Frontal cortex (tissue), 4 donors: ENCODE data around the gene NCCRP1. TPM values are rescaled to one million over a fixed set of nuclear protein-coding genes. Genes with fewer than 3 reads are reported as not detected.

Experiments
- DNase-seq, 2 donors: peaks; one replicate each; pipeline ENCODE4 v3.0.0; 2012; ENCODE audit warnings: low spot score in 2 of 2
- FAIRE-seq: peaks from 2 replicates; lab custom pipeline; 2012; peaks lifted over from hg19 to GRCh38; lab: Jason Lieb, UNC
- total RNA-seq: library from RNA; depleted of rRNA; stranded (reverse); fragments of >200 nt; gene quantifications from one replicate; pipeline ENCODE4 v1.2.3, GENCODE V29; 2014
- donor health status: control.
- donor health status: control.
- donor health status: control.

Gene NCCRP1
- total RNA-seq, 1 donor from 2014 or later: not detected

DNA sequence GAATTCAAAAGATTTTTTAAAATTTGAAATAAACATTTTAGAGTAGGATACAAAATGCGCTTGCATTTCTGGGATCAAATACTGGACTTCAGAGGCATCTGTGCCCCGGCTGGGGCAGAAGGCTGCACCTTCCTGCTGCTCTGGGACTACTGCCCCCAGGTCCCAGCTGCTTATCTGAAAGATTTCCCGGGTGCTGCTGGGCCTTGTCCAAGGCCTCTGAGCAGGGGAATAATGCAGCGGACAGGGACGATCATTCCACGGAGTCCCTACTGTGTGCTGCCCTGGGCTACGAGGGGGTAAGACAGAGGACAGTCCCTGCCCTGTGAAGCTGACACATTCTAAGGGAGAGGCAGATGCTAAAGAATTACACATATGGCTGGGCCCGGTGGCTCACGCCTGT is 33.1 kb upstream of the NCCRP1 start:
- DNase-seq (no peak), FAIRE-seq (no peak)

DNA sequence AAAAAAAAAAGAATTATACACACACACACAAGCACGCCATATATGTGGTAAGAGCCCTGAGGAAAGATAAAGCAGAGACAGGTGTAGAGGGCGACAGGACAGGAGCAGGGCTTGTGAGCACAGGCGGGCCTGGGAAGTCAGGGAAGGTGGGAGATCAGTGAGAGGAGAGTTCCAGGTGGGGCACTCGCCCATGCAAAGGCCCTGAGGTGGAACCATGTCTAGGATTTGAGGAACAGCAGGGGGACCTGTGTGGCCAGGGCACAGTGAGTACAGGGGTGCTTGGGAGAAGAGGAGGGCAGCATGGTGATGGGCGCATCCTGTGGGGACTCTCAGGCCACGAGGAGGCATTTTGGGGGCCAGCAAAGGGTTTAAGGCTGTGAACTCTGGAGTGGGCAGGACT is 32.5 kb upstream of the NCCRP1 start:
- DNase-seq (no peak), FAIRE-seq (no peak)

DNA sequence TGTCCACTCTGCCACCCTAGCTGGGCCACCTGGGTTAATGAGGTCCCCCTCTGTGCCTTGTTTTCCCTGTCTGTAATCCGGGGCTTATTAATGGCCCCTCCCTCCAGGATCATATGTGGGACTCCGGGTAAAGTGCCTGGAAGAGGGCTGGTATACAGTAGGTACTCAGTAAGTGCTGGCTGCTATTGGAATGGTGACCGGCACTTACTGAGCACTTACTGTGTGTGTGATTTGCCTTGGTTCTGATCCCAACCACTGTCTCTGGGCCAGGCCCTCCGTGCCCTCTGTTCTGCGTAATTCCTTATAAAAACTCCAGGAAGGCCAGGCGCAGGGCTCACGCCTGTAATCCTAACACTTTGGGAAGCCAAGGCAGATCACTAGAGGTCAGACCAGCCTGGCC is 30.9 kb upstream of the NCCRP1 start:
- DNase-seq (no peak), FAIRE-seq (no peak)

DNA sequence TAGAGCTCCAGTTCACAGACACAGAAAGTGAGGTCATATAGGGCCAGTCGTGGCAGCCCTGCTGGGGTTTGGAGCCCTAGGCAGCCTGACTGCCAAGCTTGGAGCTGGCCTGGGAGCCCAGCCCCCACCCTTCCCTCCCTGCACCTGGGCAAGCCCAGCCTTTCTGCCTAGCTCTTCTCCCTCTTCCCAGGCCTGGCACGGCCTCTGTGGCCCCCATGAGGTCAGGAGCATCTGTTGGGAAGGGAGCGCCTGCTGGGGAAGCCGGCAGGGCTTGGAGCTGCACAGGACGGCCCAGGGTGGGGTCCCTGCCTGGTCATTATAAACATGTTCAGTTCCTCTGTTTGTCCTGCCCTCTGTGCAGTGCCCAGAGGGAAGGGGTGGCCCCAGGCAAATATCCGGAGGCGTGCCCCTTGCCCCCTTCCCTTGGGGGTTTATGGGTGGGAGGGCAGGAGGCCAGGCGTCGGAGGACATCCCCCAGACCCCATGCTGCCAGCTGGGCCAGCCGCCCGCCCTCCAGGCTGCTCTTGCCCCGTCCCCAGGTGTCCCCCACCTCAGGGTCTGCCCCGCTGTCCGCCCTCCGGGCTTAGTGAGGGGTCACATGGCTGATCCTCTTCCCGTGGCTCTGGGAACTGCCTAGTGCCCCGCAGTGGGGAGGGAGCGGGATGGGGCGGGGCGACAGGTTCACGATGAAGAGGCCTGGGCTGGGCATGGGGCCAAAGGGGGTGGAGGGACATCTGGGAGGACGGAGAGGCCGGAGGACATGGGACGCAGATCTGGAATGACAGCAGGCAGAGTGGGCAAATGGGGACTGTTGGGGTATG is 30.0 kb upstream of the NCCRP1 start:
- DNase-seq (peak in 1 of 2 donors; percentile 65), FAIRE-seq (no peak)

DNA sequence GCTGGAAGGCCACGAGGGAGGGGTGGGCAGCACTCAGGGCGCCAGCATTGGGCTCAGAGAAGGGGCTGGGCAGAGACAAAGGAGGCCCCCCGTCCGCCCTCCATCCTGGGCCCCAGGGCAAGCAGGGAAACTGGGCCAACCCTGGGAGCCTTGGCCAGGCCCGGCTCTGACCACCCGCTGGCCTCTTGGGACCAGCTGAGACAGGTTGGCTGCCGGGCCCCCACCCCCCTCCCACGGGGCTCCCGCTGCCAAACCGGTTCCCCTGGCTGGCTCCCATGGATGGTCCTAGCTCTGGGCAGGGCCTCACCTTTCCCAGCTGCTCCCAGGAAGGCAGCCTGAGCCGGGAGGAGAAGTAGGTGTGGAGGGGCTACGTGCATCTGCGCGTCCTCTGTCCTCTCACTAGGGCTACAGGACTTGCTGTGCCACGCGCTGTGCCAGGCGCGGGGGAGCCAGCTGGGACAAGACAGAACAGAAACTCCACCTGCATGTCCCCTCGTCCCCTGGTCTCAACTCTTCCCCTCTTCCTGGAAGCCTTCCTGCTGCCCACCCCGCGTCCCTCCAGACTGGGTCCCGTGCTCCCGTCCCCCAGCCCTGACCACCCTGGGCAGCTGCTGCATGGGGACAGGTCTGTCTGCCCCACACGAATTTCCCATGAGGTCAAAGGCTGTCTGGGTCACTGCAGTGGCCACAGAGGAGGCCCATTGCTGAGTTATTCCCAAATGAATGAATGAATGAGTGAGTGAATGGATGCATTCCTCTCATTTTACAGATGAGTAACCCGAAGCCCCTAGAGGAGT is 29.1 kb upstream of the NCCRP1 start:
- FAIRE-seq: no peak
- no peak for DNase-seq

DNA sequence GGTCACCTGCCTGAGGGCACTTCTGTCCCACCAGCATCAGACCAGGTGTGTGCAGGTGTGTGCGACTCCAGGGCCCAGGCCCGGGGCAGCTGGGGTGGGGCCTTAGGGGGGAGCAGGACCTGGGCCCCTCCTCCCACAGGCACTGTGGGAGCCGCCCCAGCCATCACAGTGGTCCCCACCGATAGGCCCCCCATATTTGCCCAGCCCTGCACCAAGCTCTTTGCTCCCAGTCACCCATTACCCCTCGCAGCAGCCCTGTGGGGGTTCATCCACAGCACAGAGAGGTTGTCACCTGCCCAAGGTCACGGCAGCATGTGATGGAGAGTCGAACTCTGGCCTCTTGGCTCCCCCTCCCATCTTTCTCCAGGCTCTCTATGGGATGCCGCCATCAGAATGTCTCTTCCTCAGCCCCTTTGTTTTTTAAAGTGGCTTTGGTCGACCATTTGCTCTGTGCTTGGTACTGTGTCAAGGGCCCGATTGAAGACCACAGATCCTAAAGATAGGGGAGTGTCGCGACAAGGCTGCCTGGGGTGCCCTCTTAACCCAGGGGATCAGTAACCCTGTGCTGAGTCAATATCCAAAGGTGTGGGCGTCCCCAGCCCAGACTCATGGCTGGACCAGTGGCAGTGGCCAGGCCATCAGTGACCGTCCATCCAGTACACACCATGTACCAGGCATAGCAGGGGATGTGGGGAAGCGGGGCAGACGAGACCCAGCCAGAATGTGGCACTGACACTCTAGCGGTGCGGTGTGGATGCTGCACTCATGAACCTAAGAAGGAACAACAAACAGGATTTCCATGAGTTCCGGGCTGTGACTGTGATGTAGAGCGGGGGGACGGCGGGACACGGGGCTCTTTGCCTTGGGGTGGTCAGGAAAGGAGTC is 28.3 kb upstream of the NCCRP1 start:
- FAIRE-seq: no peak

DNA sequence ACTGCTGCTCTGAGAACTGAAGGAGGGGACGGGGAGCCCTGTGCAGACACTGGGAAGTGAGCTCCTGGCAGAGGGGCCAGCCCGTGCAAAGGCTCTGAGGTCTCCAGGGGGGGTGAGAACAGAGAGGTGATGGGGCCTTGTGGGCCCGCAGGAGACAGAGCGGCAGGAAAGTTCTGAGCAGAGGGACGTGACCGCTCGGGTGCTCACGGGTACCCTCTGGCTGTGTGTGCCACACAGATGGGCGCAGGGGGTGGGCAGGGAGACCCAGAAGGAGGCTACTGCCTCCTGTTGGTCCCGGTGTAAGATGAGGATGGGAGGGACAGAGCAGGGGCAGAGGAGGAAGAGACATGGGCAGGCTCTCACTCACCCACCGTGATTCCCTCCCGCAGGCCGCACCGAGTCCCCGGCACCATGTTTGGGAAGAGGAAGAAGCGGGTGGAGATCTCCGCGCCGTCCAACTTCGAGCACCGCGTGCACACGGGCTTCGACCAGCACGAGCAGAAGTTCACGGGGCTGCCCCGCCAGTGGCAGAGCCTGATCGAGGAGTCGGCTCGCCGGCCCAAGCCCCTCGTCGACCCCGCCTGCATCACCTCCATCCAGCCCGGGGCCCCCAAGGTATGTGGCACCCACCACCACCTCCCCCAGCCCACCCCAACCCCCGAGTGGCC is 27.5 kb upstream of the NCCRP1 start:
- FAIRE-seq (no peak), DNase-seq (no peak)

More for the DNA sequence above, 28.3 kb upstream of the NCCRP1 start:
- DNase-seq: no peak

DNA sequence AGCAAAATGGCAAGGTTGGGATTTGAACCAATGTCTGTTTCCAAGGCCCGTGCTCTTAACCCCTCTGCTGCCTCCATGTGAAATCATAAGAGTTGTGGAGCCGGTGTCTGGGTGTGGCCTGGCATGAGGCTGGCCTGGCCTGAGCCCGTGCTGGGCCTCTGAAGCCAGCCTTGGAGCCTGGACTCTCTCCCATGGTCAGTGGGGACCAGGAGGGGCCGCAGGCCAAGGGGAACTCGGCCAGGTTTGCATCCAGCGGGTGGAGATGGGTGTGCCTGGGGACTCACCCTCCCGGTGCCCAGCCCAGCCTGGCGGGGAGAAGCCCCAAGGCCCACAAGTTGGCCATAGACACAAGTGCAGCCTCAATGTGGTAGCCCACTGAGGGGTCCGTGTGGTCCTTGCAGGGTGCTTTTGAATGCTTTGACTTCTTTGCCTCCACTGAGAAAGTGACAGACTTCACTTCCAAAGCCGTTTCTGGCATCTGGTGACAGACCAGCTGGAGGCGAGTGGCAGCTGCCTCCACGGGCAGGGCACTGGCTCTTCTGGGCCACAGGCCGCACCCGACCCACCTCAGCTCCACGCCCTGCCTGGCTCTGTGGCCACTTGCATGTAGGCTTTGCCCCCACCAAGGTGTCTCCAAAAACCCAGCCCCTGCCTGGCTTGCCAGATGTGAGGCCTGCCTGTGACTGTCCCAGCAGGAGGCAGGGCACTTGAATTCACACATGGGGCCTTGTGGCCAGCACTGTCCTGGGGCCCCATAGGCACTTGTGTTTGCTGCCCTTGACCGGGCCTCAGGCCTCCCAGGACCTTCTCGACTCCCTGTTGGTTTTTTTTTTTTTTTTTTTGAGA is 26.2 kb upstream of the NCCRP1 start:
- DNase-seq (no peak), FAIRE-seq (no peak)

DNA sequence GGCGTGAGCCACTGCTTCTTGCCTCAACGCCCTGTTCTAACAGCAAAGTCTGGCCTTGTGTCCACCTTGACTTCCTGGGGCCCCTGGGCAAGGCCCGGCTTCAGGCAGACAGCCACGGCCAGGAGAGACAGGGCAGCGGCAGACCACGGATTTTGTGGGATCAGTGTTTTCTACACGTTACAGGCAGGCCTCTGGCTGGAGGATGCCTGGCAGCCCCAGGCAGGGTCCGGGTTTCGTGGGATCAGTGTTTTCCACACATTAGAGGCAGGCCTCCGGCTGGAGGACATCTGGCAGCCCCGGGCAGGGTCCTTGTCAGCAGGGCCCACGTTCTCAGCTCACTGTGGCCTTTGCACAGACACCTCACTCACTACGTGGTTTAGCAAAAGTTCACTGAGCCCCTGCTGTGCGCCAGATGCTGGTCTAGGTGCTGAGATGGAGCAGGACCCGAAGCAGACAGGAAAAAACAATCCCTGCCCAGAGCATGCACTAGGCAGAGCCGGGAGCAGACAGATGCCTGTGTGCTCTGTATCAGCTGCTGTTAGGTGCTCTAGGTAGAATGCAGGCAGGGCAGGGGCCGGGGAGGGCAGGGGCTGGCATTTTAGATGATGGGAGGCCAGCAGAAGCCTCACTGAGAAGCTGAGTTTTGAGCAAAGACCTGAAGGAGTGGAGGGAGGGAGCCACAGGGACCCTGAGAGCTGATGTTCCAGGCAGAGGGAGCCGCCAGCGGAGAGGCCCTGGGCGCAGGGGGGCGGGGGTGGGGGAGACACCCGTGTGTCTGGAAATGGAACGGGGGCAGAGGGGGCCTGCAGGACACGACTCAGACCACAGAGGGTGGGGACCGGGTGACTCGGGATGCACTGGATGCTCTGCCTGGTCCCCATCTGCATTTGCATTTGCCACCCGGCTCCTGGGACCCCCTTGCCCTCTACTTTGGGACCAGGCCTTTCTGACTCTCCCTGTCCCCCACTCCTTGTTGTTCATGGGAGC is 25.0 kb upstream of the NCCRP1 start:
- DNase-seq (no peak), FAIRE-seq (no peak)

DNA sequence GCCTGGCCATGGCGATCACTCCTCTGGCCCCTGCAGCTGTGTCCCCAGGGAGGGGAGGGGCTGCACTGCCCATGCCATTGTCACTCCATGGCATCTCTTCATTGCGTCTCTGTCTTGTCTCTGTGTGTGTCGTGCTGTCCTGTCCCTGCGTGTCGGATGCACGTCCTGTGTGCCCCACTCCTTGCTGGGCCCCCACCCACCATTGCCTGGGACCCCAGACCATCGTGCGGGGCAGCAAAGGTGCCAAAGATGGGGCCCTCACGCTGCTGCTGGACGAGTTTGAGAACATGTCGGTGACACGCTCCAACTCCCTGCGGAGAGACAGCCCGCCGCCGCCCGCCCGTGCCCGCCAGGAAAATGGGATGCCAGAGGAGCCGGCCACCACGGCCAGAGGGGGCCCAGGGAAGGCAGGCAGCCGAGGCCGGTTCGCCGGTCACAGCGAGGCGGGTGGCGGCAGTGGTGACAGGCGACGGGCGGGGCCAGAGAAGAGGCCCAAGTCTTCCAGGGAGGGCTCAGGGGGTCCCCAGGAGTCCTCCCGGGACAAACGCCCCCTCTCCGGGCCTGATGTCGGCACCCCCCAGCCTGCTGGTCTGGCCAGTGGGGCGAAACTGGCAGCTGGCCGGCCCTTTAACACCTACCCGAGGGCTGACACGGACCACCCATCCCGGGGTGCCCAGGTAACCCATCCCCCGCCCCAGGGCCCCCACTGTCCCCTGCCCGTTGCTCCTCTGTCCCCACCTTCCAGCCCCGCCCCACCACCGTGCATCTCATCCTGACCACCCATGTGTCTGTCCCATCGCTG is 23.9 kb upstream of the NCCRP1 start:
- FAIRE-seq: no peak
- DNase-seq: no peak

DNA sequence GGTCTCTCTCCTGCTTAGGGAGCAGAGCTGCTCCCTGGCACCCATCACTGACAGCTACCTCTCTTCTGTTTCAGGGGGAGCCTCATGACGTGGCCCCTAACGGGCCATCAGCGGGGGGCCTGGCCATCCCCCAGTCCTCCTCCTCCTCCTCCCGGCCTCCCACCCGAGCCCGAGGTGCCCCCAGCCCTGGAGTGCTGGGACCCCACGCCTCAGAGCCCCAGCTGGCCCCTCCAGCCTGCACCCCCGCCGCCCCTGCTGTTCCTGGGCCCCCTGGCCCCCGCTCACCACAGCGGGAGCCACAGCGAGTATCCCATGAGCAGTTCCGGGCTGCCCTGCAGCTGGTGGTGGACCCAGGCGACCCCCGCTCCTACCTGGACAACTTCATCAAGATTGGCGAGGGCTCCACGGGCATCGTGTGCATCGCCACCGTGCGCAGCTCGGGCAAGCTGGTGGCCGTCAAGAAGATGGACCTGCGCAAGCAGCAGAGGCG is 23.2 kb upstream of the NCCRP1 start:
- FAIRE-seq (no peak), DNase-seq (no peak)

DNA sequence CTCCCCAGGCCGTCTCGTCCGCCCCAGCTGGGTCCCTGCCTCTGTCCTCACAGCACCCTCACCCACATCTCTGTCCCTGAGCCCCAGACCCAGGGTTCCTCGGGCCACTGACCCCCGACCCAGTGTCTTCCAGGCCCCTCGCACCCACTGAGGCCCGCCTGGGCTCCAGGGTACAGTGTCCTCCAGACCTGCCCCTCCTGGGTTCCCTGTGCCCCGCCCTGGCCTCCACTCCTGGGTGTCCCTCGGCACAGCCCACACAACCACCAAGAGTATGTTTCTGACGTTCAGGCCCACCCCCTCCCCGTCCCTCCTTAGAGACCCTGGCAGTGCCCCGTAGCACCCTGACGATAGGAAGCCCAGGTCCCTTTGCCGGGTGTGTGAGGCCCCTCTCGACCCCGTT is 22.6 kb upstream of the NCCRP1 start:
- DNase-seq: no peak
- no peak for FAIRE-seq

DNA sequence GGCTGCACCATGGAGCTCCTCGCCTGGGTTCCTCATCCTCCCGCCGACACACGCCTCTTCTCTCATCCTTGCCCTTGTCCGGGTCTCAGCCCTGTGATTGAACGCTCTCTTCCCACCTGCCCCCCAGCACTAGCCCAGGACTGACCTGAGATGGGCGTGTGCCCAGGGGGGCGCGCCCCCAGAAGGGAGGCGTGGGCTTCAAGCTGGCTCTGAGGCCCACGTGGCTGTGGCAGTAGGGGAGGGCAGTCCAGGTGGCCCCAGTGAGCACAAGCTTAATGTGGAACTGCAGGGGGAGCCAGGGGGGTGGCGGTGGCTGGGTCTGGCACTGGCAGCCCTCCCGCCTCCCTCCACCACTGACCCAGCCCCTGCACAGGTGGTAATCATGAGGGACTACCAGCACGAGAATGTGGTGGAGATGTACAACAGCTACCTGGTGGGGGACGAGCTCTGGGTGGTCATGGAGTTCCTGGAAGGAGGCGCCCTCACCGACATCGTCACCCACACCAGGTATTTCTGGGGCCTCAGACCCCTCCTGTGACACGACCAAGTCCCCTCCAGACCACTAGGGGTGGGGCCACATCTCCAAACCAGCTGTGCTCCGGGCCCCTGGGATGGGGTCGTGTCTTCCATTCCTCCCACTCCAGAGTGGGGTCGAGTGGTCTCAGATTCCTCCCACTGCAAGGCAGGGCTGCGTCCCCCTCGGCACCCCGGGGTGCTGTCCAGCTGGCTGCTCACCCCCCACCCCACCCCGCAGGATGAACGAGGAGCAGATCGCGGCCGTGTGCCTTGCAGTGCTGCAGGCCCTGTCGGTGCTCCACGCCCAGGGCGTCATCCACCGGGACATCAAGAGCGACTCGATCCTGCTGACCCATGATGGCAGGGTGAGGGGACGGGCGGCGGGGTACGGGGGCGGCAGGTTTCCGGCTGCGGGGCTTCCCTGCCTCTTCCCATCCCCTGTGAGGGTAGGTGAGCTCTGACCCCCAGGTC is 21.9 kb upstream of the NCCRP1 start:
- FAIRE-seq: no peak
- no peak for DNase-seq

DNA sequence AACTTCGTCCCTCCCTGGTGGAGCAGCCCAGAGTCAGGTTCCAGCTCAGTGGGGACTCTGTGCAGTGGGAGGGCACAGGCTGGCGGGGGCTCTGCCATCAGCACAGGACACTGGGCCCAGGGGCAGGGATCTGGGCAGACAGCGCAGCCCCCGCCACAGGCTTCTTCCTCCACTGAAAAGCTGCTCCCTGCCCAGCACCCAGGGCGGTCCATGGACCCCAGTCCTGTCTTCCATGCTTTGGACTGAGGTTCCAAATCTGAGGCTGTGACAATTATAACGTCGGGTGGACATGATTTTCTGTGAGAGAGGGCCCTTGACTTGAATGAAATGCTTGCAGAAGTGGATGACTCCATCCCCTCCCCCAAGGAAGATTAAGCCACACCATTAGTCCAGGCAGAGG is 21.2 kb upstream of the NCCRP1 start:
- DNase-seq (no peak), FAIRE-seq (no peak)

DNA sequence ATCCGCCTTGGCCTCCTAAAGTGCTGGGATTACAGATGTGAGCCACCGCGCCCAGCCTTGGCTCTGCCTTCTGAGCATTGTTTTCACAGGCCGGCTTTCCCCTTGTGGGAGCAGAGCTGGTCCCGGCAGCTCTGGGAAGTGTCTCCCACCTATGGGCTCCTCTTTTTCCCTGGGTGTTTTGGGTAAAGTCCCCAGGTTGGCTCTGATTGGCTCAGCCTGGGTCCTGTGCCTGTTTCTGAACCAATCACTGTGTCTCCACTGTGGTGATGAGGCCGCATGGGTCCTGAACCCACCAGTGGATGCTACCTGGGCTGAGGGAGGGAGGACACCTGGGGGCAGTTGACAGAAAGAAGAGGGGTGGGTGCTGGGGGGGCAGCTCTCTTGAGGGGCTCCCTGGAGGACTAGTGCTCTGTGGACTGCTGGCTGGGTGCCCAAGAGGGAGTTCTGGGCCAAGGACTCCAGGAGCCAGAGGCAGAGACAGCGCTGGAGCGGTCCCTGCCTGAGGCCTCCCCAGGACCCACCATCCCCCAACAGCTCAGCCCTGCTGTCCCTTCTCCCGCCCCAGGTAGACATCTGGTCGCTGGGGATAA is 19.6 kb upstream of the NCCRP1 start:
- FAIRE-seq (no peak), DNase-seq (no peak)
